GM18517 (cell line): ENCODE measurements around the gene PDSS2.
"Not testable (repeated sequence)": the region's sequence is repeated elsewhere in the genome, so short reads cannot be mapped to it uniquely, and the experiment has no call there.

Source experiments
- ATAC-seq: cut with Tn5 transposase; IDR thresholded peaks from one replicate; pipeline ENCODE4 v1.9.1; 2021; ENCODE audit warnings: mild to moderate bottlenecking, moderate library complexity; ENCODE audit not compliant: unreplicated experiment

The PDSS2 gene

GRCh38 chr6:107459283-107460082, at the start of gene PDSS2:
Gene PDSS2 (minus strand): TSS chr6:107459564. CDS start chr6:107459285, 279 bp downstream.
- peak; percentile 96 for ATAC-seq

GRCh38 chr6:107506145-107506544, 46.8 kb upstream of the PDSS2 start:
- ATAC-seq, result no peak

GRCh38 chr6:107504270-107505026, 45.1 kb upstream of the PDSS2 start:
- ATAC-seq, result no peak

- ATAC-seq, result no peak
Measured at GRCh38 chr6:107496892-107497684, 37.7 kb upstream of the PDSS2 start.

GRCh38 chr6:107495971-107496370, 36.6 kb upstream of the PDSS2 start:
- no peak for ATAC-seq

GRCh38 chr6:107495196-107495643, 35.9 kb upstream of the PDSS2 start:
- ATAC-seq, result no peak

- no peak for ATAC-seq
Measured at GRCh38 chr6:107493158-107494057, 34.0 kb upstream of the PDSS2 start.

- no peak for ATAC-seq
Measured at GRCh38 chr6:107491760-107492660, 32.6 kb upstream of the PDSS2 start.

- no peak for ATAC-seq
Measured at GRCh38 chr6:107491138-107491609, 31.8 kb upstream of the PDSS2 start.

GRCh38 chr6:107490566-107491137, 31.3 kb upstream of the PDSS2 start:
- no peak for ATAC-seq

- no peak for ATAC-seq
Measured at GRCh38 chr6:107489636-107490565, 30.5 kb upstream of the PDSS2 start, which contains the start of gene SOBP. Gene SOBP (plus strand): TSS chr6:107490117. CDS start chr6:107490617, 500 bp downstream.

- no peak for ATAC-seq
Measured at GRCh38 chr6:107488875-107489635, 29.7 kb upstream of the PDSS2 start.

GRCh38 chr6:107488174-107488874, 29.0 kb upstream of the PDSS2 start:
- no peak for ATAC-seq

GRCh38 chr6:107485157-107485556, 25.8 kb upstream of the PDSS2 start:
- ATAC-seq, result no peak

- ATAC-seq, result no peak
Measured at GRCh38 chr6:107479089-107479690, 19.8 kb upstream of the PDSS2 start.

GRCh38 chr6:107475826-107476225, 16.5 kb upstream of the PDSS2 start:
- not testable (repeated sequence) for ATAC-seq
